ENCODE data around the gene ZNF32. TPM values are rescaled to one million over a fixed set of nuclear protein-coding genes. Genes with fewer than 3 reads are reported as not detected.

Gene ZNF32
- total RNA-seq, 4 donors from 2014 or later = 28.9 to 63.3 (median 48.4) TPM

DNA sequence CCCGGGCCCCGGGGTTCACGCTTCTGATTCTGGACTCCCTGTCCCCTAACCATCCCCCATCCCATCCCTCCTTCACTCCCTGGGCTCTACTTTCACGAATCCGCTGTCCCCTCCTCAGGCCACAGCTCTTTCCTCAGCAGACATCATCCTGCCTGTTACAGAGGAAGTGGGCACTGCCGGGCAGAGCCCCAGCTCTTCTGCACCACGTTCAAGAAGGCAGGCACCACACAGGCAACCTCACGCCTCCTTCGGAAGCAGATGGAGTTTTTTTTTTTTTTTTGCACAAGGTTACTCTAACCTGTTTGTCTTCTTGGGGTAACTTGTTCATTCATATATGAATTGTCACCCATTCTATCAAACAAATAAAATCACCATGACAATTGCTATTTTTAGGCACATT, 17.9 kb upstream of the ZNF32 start:
- H3K4me1 ChIP-seq = peaks cover 10 to 13% of the 10 kb centered on the region in 2 donors
- H3K4me3 ChIP-seq (replicated peaks in 1 of 3) = no peak overlapping the region
- H3K27me3 ChIP-seq = no peaks in the 10 kb centered on the region
- no peaks in the 10 kb centered on the region for H3K9me3 ChIP-seq
- WGBS, 2 donors = 74% methylated on average over 9 of the region's 9 CpGs
- no peak for DNase-seq
- no peaks in the 10 kb centered on the region for H3K36me3 ChIP-seq
- intact Hi-C loops (cut with DNase I) = no loop called here
- TF ChIP-seq, protein P1, sequence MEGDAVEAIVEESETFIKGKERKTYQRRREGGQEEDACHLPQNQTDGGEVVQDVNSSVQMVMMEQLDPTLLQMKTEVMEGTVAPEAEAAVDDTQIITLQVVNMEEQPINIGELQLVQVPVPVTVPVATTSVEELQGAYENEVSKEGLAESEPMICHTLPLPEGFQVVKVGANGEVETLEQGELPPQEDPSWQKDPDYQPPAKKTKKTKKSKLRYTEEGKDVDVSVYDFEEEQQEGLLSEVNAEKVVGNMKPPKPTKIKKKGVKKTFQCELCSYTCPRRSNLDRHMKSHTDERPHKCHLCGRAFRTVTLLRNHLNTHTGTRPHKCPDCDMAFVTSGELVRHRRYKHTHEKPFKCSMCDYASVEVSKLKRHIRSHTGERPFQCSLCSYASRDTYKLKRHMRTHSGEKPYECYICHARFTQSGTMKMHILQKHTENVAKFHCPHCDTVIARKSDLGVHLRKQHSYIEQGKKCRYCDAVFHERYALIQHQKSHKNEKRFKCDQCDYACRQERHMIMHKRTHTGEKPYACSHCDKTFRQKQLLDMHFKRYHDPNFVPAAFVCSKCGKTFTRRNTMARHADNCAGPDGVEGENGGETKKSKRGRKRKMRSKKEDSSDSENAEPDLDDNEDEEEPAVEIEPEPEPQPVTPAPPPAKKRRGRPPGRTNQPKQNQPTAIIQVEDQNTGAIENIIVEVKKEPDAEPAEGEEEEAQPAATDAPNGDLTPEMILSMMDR (IDR thresholded peaks at IDR 0.05) = no peak
- TF ChIP-seq POLR2A (IDR thresholded peaks at IDR 0.05) = no peak
- no peak overlapping the region for H3K27ac ChIP-seq

- Histone ChIP-seq H3K27me3 (no peaks in the 10 kb centered on the region), H3K27ac (no peak overlapping the region), H3K4me1 (peaks cover 10 to 13% of the 10 kb centered on the region in 2 donors), H3K4me3 (replicated peaks in 1 of 3) (no peak overlapping the region), H3K9me3 (no peaks in the 10 kb centered on the region), H3K36me3 (no peaks in the 10 kb centered on the region)
- WGBS, 2 donors = 52 to 65% methylated on average over 3 of the region's 3 CpGs
- intact Hi-C loops (cut with DNase I) = no loop called here
- TF ChIP-seq, protein P1 (IDR thresholded peaks at IDR 0.05) = no peak
- TF ChIP-seq POLR2A (IDR thresholded peaks at IDR 0.05) = no peak
- no peak for DNase-seq
These were observed 16.4 kb upstream of the ZNF32 start for GRCh38 chr10:43665054-43665453.

GRCh38 chr10:43658227-43658626, 9.5 kb upstream of the ZNF32 start:
- H3K9me3 ChIP-seq = no peaks in the 10 kb centered on the region
- TF ChIP-seq, protein P1 (IDR thresholded peaks at IDR 0.05) = no peak
- TF ChIP-seq POLR2A (IDR thresholded peaks at IDR 0.05) = no peak
- no peak for DNase-seq
- no peaks in the 10 kb centered on the region for H3K36me3 ChIP-seq
- H3K4me3 ChIP-seq (replicated peaks in 1 of 3) = no peak overlapping the region
- no peaks in the 10 kb centered on the region for H3K27me3 ChIP-seq
- intact Hi-C loops (cut with DNase I) = no loop called here
- H3K27ac ChIP-seq = no peak overlapping the region
- WGBS, 2 donors = 74 to 76% methylated on average over 7 to 8 of the region's 8 CpGs
- no peaks in the 10 kb centered on the region for H3K4me1 ChIP-seq

DNA sequence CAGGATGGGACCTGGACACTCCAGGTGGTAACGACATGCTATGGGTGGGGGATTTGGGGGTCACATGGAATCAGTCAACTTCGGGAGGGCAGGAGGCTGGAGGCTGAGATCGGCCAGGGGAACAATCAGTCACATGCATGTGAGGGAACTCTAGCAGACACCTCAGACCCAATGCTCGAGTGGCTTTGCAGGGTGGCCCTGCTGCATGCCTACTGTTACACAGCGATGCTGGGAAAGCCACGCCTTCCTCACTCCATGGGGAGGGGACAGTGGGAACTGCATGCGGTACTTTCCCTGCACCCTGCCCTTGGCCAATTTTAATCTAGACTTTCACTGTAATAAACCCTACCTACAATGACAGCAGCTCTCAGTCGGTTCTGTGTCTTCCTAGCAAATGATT, 6.6 kb upstream of the ZNF32 start:
- DNase-seq = no peak
- intact Hi-C loops (cut with DNase I) = no loop called here
- no peaks in the 10 kb centered on the region for H3K36me3 ChIP-seq
- H3K4me1 ChIP-seq = no peaks in the 10 kb centered on the region
- TF ChIP-seq POLR2A (IDR thresholded peaks at IDR 0.05) = no peak
- TF ChIP-seq, protein P1 (IDR thresholded peaks at IDR 0.05) = no peak
- no peaks in the 10 kb centered on the region for H3K27me3 ChIP-seq
- H3K4me3 ChIP-seq (replicated peaks in 1 of 3) = no peak overlapping the region
- no peak overlapping the region for H3K27ac ChIP-seq
- WGBS, 2 donors = 81 to 84% methylated on average over 7 to 8 of the region's 8 CpGs
- no peaks in the 10 kb centered on the region for H3K9me3 ChIP-seq

GRCh38 chr10:43653746-43654145, 5.1 kb upstream of the ZNF32 start:
- Histone ChIP-seq H3K4me3 (replicated peaks in 1 of 3) (no peak overlapping the region), H3K27ac (no peak overlapping the region), H3K27me3 (no peaks in the 10 kb centered on the region), H3K9me3 (no peaks in the 10 kb centered on the region), H3K4me1 (peaks cover 0 to 5% of the 10 kb centered on the region in 2 donors), H3K36me3 (no peaks in the 10 kb centered on the region)
- 58 to 61% methylated on average over 2 of the region's 2 CpGs for WGBS, 2 donors
- DNase-seq = no peak
- intact Hi-C loops (cut with DNase I) = no loop called here
- TF ChIP-seq, protein P1 (IDR thresholded peaks at IDR 0.05) = no peak
- no peak for TF ChIP-seq POLR2A (IDR thresholded peaks at IDR 0.05)
